ENCODE results near the gene RAB27A.

Gene RAB27A

DNA sequence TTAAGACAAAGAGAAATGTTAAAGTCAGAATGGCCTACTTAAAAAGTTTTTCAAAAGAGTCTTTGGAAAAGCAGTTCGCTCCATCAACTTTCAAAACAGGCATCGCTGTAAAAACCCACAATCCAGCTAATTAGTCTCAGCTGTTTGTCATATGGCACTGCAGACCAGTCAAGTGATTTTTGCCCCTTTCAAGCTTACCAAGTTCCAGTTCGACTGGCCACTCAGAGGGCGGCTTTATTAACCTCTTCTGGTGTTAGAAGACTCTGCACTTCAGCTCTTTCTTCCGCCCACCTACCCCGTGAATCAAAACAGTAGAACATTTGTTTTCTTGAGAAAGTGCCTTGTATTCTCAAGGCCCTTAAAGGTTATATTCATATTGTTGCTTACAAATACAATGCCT lies 19.3 kb downstream of the RAB27A start:
- DNase-seq (ENCODE audit: extremely low spot score): no peak
- CTCF ChIA-PET: no interaction called here
- POLR2A ChIA-PET: no interaction called here
- TF ChIP-seq SUZ12 (IDR thresholded peaks at IDR 0.05): no peak
- TF ChIP-seq SP1 (IDR thresholded peaks at IDR 0.05): no peak
- TF ChIP-seq TARDBP (IDR thresholded peaks at IDR 0.05): no peak
- TF ChIP-seq ELF4 (IDR thresholded peaks at IDR 0.05): no peak
- TF ChIP-seq BHLHE40 (IDR thresholded peaks at IDR 0.05; ENCODE audit: borderline replicate concordance): no peak
- TF ChIP-seq FOXK2 (IDR thresholded peaks at IDR 0.05): no peak
- TF ChIP-seq ARNT (IDR thresholded peaks at IDR 0.05): no peak
- no peak for TF ChIP-seq PKNOX1 (IDR thresholded peaks at IDR 0.05)
- TF ChIP-seq ZNF384 (IDR thresholded peaks at IDR 0.05): no peak
- TF ChIP-seq LEF1 (IDR thresholded peaks at IDR 0.05; ENCODE audit: borderline replicate concordance): no peak
- no peak for TF ChIP-seq NFRKB (IDR thresholded peaks at IDR 0.05)
- TF ChIP-seq HDGF (IDR thresholded peaks at IDR 0.05; ENCODE audit: borderline replicate concordance): no peak
- no peak for TF ChIP-seq FOXM1 (IDR thresholded peaks at IDR 0.05; ENCODE audit: borderline replicate concordance)
- TF ChIP-seq CTBP1 (IDR thresholded peaks at IDR 0.05; ENCODE audit: borderline replicate concordance): no peak
- no peak for TF ChIP-seq L3MBTL2 (conservative IDR thresholded peaks at IDR 0.05)
- no peak for TF ChIP-seq FOXA1 (IDR thresholded peaks at IDR 0.05)

DNA sequence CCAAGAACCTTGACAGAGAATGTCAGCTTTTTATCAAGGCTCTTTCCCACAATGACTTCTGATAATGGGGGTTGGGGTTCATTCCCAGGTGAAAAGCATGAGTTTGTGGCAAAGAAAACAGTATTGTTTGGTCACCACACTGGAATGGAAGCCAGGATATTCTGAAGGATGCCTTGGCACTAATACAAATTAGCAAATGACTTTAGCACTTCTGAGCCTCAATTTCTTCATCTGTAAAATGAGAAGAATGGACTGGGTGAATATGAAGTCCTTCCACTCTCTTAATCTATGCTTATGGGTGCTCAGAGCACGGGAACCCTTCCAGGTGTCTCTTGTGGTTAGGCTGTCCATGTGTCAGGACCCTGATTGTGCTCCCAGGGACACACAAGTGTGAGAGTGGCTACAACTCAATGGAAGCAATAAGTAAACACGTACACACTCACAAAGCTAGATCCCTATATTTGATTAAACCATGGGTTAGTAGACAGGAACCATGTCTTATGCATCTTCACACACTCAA lies 21.4 kb downstream of the RAB27A start:
- POLR2A ChIA-PET: no interaction called here
- no peak for DNase-seq (ENCODE audit: extremely low spot score)
- CTCF ChIA-PET: no interaction called here
- no peak for TF ChIP-seq TARDBP (IDR thresholded peaks at IDR 0.05)
- no peak for TF ChIP-seq SUZ12 (IDR thresholded peaks at IDR 0.05)
- no peak for TF ChIP-seq PKNOX1 (IDR thresholded peaks at IDR 0.05)
- TF ChIP-seq ELF4 (IDR thresholded peaks at IDR 0.05): no peak
- no peak for TF ChIP-seq CTBP1 (IDR thresholded peaks at IDR 0.05; ENCODE audit: borderline replicate concordance)
- no peak for TF ChIP-seq ARNT (IDR thresholded peaks at IDR 0.05)
- TF ChIP-seq BHLHE40 (IDR thresholded peaks at IDR 0.05; ENCODE audit: borderline replicate concordance): no peak
- no peak for TF ChIP-seq HDGF (IDR thresholded peaks at IDR 0.05; ENCODE audit: borderline replicate concordance)
- TF ChIP-seq FOXM1 (IDR thresholded peaks at IDR 0.05; ENCODE audit: borderline replicate concordance): no peak
- no peak for TF ChIP-seq ZNF384 (IDR thresholded peaks at IDR 0.05)
- TF ChIP-seq SP1 (IDR thresholded peaks at IDR 0.05): no peak
- no peak for TF ChIP-seq FOXA1 (IDR thresholded peaks at IDR 0.05)
- TF ChIP-seq FOXK2 (IDR thresholded peaks at IDR 0.05): no peak

DNA sequence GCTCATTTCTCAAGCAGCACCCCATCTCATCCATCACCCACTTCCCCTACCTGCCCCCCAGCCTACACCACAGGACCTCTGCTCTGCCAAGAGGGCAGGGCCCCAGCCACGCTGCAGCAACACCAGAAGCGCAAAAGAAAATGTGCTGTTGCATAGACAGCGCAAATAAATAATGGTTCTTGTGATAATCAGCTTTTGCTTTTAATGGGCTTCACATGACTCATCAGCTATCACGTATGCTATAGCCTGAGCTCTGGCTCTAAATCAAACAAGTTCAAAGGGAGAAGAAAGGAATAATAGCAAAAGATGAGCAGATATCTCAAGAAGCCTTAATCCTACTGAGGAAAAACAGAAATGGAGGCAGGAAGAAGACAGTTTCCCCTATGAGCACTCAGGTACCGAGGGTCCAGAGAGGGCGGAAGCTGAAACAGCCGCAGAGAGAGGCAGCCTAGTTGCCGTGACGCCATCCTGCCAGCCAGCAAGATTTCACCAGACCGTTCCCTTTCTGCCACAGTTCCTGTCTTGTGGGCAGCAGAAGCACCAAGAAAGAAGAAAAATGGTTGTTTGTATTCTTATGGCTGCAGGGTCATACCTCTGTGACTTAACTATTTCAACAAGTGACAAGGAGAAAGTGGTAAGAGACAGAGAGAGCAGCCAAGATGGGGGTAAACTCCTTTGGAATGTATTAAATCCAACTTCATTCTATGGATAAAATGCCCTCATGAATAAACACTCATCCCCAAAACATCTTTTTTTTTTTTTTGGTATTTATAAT lies 22.0 kb downstream of the RAB27A start:
- TF ChIP-seq ZNF384 (IDR thresholded peaks at IDR 0.05) (no peak), TARDBP (IDR thresholded peaks at IDR 0.05) (no peak), FOXA1 (IDR thresholded peaks at IDR 0.05) (no peak), NFRKB (IDR thresholded peaks at IDR 0.05) (no peak), PKNOX1 (IDR thresholded peaks at IDR 0.05) (no peak), SUZ12 (IDR thresholded peaks at IDR 0.05) (no peak), ARNT (IDR thresholded peaks at IDR 0.05) (no peak), SP1 (IDR thresholded peaks at IDR 0.05) (no peak), LEF1 (IDR thresholded peaks at IDR 0.05; ENCODE audit: borderline replicate concordance) (no peak), FOXM1 (IDR thresholded peaks at IDR 0.05; ENCODE audit: borderline replicate concordance) (no peak), CTBP1 (IDR thresholded peaks at IDR 0.05; ENCODE audit: borderline replicate concordance) (no peak), FOXK2 (IDR thresholded peaks at IDR 0.05) (no peak), BHLHE40 (IDR thresholded peaks at IDR 0.05; ENCODE audit: borderline replicate concordance) (no peak), L3MBTL2 (conservative IDR thresholded peaks at IDR 0.05) (no peak), HDGF (IDR thresholded peaks at IDR 0.05; ENCODE audit: borderline replicate concordance) (no peak), ELF4 (IDR thresholded peaks at IDR 0.05) (no peak)
- ChIA-PET POLR2A (interaction anchor here (1.2 kb wide), 1 partner anchor 21 kb away, joined by 4 read pairs; no protein-coding TSS in a partner anchor), CTCF (no interaction called here)
- no peak for DNase-seq (ENCODE audit: extremely low spot score)

DNA sequence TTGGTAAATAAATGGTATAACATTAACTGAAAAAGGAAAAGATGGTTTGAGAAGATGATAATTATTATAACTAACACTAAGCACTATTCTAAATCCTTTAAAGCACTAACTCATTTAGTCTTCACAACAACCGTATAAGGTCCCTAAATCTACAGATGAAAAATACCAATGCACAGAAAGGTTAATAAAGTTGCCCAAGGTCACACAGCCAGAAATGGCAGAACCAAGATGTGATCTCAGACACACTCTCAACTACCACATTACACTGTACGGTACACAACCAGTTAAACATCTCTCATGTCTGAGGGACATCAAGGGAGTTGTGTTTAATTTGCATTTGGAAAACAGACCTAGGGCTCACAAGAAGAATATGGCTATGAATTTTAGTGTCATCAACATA lies 23.1 kb downstream of the RAB27A start:
- ChIA-PET POLR2A (interaction anchor here (1.2 kb wide), 1 partner anchor 20 kb away, joined by 4 read pairs; no protein-coding TSS in a partner anchor), CTCF (no interaction called here)
- TF ChIP-seq FOXA1 (IDR thresholded peaks at IDR 0.05): no peak
- no peak for TF ChIP-seq TARDBP (IDR thresholded peaks at IDR 0.05)
- no peak for TF ChIP-seq SUZ12 (IDR thresholded peaks at IDR 0.05)
- TF ChIP-seq HDGF (IDR thresholded peaks at IDR 0.05; ENCODE audit: borderline replicate concordance): no peak
- no peak for TF ChIP-seq ZNF384 (IDR thresholded peaks at IDR 0.05)
- TF ChIP-seq L3MBTL2 (conservative IDR thresholded peaks at IDR 0.05): no peak
- no peak for TF ChIP-seq LEF1 (IDR thresholded peaks at IDR 0.05; ENCODE audit: borderline replicate concordance)
- TF ChIP-seq BHLHE40 (IDR thresholded peaks at IDR 0.05; ENCODE audit: borderline replicate concordance): no peak
- no peak for TF ChIP-seq ARNT (IDR thresholded peaks at IDR 0.05)
- no peak for TF ChIP-seq CTBP1 (IDR thresholded peaks at IDR 0.05; ENCODE audit: borderline replicate concordance)
- no peak for TF ChIP-seq SP1 (IDR thresholded peaks at IDR 0.05)
- no peak for TF ChIP-seq FOXM1 (IDR thresholded peaks at IDR 0.05; ENCODE audit: borderline replicate concordance)
- TF ChIP-seq PKNOX1 (IDR thresholded peaks at IDR 0.05): no peak
- no peak for TF ChIP-seq FOXK2 (IDR thresholded peaks at IDR 0.05)
- no peak for DNase-seq (ENCODE audit: extremely low spot score)
